ENCODE results near the gene CAMSAP1.

The CAMSAP1 gene

GRCh38 chr9:135791431-135792267 is 115.7 kb downstream of the CAMSAP1 start:
- no peak for DNase-seq (ENCODE audit: low spot score)

- DNase-seq (ENCODE audit: low spot score): no peak
Observed at GRCh38 chr9:135790850-135791249, 116.5 kb downstream of the CAMSAP1 start.

DNA sequence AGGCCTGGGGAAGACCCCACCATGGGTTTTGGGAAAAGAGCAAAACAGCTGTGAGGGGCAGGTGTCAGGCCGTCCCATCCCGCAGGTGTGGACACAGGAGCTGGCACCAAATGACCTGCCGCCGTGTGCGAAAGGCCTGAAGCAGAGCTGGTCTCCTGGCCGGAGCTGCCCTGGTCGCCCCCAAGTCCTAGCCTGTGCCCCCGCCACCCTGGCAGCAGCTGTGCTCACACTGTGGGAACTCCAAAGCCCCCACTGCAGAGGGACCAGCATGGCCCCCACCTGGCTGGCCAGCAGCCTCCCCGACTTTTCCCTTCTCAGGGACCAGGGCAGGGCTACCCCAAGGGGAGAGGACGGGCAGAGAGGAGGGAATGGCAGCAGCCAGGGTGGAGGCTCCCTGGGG is 117.0 kb downstream of the CAMSAP1 start:
- DNase-seq (ENCODE audit: low spot score): no peak

DNA sequence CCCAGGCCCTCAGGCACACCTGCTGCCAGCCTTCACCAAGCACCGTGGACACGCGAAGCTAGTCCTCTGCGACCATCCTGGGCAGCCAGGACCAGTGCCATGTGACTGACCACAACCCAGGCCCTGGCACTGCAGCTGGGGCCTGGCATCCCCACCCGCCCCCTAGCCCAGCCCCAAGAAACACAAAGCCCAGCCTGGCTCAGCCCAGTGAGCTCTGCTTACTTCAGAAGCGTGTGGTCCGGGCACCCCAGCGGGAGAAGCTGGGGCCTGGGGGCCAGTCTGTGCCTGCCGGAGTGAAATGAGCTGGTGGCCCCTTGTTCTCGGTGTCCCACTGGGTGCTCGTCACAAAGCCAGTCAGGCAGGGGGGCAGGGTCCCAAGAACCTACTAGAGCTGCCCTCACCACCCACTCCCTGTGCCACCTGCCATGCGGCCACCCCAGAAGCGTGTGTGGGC is 117.5 kb downstream of the CAMSAP1 start:
- no peak for DNase-seq (ENCODE audit: low spot score)

DNA sequence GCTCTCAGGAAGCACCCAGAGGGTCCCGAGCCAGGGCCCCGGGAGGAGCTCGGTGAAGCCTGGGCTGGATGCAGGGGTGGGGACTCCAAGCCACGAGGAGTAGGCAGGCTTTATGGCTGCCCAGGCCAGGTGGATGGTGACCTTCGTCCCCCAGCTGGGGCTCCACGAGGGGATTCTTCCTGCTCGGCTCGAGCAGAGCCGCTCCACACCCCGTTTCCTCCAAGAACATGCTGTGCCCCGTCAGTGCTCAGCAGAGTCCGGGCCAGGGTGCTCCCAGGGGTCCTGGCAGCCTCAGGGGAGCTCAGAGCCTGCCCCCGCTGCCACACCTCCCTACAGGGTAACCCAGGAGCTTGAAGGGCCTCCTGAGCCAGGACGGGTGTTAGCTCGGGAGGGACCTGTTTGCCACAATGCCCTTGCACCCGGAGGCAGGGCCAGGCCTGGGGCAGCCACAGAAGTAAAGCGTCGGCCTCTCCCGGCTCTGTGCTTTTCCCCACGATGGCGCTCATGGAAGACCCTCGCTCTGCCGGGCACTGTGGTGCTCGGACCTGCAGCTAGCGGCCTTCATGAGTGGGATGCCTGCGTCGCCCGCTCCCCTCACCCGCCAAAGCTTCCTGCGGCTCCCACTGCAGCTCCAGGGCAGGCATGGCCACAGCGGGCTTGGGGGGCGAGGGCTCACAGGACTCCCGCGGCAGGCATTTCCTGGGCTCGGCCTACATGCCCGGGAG is 118.6 kb downstream of the CAMSAP1 start:
- no peak for DNase-seq (ENCODE audit: low spot score)

DNA sequence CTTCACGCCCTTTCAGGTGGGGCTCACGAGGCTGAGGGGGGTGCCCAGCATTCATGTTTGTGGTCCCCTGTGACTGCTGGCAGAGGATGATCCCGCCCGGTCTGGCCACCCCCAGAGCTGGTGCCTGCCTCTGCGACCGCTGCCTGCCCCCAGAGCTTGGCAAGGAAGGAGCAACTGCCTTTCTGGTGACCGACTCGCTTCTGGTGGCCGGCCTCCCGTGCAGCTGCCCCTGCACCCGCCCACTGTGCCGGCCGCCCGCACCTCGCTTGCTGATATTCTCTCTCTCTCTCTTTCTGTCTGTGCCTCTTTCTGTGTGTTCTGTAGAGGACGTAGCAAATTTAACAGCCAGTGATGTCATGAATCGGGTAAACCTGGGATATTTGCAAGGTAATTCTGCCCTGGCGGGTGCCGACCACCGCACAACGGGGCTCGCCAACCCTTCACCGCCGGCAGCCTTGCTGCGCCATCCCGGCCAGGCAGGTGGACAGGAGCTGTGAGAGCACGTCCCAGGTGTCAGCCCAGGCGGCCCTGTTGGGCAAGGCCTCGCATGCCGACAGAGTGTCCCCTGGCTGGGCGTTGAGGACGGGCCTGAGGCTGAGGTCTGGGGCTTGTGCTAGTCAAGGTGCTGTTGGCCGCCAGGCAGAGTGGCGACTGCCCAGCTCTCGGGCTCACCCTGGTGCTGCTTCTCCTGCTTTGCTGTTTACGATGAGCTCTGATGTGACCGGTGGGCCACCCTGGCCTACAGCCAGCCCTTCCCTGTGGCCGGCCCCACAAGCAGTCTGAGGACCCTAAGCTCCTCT is 119.4 kb downstream of the CAMSAP1 start:
- no peak for DNase-seq (ENCODE audit: low spot score)

- DNase-seq (ENCODE audit: low spot score): no peak
Observed at GRCh38 chr9:135787317-135787716, 120.0 kb downstream of the CAMSAP1 start.

GRCh38 chr9:135786146-135786690 is 121.1 kb downstream of the CAMSAP1 start:
- DNase-seq (ENCODE audit: low spot score): no peak

DNA sequence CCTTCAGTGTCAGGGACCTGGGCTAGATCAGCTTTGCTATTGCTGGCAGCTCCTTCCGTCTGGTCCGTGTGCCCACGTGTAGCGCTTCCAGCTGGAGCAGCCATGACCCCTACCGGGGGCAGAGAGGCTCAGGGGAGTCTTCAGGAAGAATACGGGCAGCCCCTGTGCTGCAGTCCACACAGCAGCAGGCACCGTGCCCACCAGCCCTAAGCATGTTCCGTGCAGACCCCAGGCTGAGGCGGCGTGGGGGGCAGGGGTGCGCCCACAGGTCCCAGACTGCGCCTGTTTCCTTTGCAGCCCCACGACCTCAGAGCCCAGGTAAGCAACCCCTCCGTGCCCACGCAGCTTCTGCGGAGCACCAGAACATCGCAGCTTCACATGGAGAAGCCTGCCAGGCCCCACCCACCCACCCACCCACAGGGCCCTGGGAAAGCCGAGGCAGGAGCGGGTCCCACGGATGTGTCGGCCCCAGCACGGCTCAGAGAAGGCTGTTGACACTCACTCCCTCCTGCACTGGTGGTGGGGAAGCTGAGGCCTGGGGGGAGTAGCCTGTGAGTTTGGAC is 122.3 kb downstream of the CAMSAP1 start:
- no peak for DNase-seq (ENCODE audit: low spot score)

DNA sequence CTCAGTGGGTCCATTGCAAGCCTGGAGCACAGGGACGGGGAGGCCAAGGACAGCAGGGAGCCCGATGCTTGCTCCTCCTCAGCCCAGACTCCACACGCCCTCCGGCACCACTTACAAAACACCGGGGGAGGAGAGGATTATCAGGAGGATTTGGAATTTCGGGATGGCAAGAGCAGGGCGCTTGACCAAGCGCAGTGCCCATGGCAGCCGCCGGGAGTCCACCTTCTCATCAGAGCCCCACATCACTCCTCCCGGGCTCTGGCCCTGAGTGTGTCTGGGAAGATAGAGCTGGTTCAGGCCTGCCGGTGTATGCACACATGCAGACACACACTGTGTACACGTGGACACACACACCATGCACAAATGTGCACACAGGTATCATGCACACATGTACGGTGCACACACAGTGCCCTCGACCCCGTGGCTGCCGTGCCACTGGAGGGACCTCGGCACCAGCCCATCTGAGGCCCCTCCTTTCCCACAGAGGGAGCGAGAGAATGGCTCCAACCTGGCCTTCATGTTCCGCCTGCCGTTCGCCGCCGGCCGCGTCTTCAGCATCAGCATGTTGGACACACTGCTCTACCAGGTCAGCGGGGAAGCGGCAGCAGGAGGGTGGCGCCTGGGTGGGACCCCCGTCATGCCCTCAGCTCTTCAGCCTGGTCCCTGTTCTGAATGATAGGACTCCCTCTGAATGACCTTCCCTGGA is 123.7 kb downstream of the CAMSAP1 start:
- DNase-seq (ENCODE audit: low spot score): no peak

- no peak for DNase-seq (ENCODE audit: low spot score)
Observed at GRCh38 chr9:135782946-135783345, 124.4 kb downstream of the CAMSAP1 start.

- DNase-seq (ENCODE audit: low spot score): no peak
Observed at GRCh38 chr9:135780626-135781025, 126.7 kb downstream of the CAMSAP1 start.

DNA sequence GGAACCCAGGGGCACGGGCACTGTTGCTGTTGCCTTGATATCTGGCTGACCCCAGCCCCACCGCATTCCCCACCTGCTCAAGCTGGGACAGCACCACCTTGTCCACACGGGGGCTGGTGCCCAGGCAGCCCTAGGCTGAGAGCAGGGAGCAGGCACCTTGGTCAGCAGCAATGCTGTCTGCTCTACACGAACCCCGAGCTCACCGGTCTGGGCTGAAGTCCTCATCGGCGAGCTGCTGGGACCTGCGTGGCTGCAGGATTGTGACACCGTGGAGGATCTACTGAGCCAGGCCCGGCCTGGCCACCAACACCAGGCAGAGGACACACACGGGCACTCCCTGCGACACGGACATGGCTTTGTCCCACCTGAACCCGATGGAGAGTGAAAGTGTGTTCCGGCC is 127.3 kb downstream of the CAMSAP1 start:
- DNase-seq (ENCODE audit: low spot score): no peak

GRCh38 chr9:135779571-135779970 is 127.8 kb downstream of the CAMSAP1 start:
- DNase-seq (ENCODE audit: low spot score): no peak

DNA sequence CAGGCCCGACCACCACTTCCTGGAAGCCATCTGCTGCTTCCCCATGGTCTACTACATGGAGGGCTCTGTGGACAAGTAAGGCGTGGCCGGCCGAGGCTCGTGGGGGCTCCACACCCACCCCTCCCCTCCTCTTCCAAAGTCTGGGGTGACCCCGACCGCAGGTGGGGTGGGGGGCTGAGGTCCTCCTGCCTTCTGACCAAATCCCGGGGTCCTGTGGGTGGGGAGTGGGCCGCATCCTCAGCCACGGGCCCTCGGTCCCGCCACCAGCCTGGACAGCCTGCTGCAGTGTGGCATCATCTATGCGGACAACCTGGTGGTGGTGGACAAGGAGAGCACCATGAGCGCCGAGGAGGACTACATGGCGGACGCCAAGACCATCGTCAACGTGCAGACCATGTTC is 128.9 kb downstream of the CAMSAP1 start:
- no peak for DNase-seq (ENCODE audit: low spot score)

DNA sequence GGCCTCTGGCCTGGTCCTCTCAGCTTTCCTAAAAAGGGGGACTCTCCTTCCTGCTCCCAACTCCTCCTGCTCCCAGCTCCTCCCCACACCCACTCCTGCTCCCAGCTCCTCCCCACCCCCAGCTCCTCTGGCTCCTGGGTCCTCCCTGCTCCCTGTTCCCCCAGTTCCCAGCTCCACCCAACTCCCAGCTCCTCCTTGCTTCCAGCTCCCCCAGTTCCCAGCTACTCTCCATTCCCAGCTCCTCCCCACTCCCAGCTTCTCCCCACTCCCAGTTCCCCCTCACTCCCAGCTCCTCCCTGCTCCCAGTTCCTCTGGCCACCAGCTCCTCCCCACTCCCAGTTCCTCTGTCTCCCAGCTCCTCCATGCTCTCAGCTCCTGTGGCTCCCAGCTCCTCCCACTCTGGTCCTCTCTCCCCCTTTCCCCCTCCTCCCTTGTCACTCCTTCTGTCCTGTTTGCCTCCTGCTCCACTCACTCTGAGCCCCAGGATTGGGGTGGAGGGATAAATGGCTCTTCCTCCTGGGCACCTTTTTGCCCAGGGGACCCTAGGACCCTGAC is 129.6 kb downstream of the CAMSAP1 start:
- DNase-seq (ENCODE audit: low spot score): no peak

DNA sequence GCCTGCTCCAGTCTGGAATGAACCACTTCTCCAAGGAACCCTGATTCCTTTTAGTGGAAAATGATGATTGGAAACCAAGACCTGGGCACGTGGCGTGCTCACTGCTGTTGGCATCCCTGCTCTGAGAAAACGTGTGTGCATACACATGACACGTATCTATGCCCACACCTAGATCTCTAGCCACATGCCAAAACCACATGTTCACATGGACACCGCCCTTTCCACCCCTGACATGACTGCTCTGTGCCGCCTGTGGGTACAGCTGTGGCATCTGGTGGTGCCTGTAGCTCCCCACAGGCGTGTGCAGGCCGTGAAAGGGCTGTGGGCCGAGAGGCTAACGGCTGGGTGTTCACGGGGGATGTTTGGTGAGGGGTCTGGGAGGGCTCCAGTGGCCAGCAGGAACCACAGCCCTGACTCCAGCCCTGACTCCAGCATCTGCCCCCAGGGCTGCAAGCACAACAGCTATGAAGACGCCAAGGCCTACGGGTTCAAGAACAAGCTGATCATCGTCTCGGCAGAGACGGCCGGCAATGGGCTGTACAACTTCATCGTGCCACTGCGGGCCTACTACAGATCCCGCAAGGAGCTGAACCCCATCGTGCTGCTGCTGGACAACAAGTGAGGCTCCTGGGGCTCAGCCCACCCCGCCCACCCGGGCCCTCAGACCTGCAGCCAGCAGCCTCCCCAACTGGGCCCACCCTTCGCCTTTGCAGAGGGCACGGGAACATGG is 130.3 kb downstream of the CAMSAP1 start:
- no peak for DNase-seq (ENCODE audit: low spot score)

GRCh38 chr9:135775911-135776310 is 131.4 kb downstream of the CAMSAP1 start:
- no peak for DNase-seq (ENCODE audit: low spot score)

DNA sequence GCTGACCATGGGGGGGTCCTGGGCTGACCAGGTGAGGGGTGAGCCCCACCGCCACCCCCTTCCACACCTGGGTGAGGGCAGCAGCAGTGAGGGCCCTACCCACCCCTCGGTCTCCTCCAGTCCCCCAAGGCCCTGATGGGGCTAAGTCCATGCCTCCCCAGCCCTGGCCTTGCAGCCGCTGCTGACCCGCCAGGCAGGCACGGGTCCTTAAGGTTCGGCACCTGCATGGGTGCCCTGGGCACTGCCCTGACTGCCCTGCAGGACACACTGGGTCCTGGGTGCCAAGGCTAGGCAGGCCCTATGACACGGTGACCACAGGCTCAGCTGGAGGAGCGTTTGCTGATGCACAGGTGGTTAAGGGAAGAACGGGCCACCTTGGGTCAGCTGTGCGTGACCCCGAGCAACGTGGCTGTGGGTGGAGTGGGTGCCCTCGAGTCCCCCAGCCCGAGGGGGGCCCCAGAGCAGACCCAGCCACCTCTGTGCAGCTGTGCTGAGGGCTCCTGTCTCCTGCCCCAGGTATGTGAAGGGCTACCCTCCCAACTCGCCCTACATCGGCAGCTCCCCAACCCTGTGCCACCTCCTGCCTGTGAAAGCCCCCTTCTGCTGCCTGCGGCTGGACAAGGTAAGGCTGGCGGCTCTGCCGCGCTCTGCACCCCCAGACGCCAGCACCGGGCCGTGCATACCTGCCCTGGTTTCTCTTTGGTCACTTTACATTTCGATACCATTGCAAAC is 132.4 kb downstream of the CAMSAP1 start:
- no peak for DNase-seq (ENCODE audit: low spot score)

Measured in CD4-positive, alpha-beta T cell treated with Interleukin-15 for 4 hours (primary cell).